ENCODE data around the gene NADK2.

NADK2 gene

DNA sequence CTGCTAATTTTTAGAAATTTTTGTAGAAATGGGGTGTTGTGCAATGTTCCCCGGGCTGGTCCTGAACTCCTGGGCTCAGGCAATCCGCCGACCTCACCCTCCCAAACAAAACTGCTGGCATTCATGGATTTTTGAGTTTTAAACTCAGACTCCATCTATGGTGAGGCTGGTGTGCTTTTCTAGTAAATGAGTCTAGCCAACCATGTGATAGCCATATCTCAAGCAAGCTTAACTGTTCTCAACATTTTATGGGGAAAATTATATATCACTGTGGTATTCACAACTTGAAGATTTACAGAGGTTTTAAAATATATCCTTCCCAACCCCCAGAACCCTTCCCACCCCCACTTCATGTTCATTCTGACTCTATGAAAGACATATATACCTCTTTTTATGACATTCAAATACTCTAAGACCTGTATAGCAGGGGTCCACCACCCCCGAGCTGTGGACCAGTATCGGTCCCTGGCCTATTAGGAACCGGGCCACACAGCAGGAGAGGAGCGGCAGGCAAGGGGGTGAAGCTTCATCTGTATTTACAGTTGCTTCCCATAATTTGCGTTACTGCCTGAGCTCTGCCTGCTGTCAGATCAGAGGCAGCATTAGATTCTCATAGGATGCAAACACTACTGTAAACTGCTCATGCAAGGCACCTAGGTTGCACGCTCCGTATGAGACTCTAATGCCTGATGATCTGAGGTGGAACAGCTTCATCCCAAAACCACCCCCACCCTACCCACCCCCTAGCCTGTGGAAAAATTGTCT lies 4.5 kb upstream of the NADK2 start:
- no peak overlapping the region for H3K4me3 ChIP-seq (replicated peaks in 1 of 2; ENCODE audit: low read depth in 2 of 2, low read length in 2 of 2)
- no peak for DNase-seq (ENCODE audit: low read depth in 2 of 2)
- TF ChIP-seq, protein P1, sequence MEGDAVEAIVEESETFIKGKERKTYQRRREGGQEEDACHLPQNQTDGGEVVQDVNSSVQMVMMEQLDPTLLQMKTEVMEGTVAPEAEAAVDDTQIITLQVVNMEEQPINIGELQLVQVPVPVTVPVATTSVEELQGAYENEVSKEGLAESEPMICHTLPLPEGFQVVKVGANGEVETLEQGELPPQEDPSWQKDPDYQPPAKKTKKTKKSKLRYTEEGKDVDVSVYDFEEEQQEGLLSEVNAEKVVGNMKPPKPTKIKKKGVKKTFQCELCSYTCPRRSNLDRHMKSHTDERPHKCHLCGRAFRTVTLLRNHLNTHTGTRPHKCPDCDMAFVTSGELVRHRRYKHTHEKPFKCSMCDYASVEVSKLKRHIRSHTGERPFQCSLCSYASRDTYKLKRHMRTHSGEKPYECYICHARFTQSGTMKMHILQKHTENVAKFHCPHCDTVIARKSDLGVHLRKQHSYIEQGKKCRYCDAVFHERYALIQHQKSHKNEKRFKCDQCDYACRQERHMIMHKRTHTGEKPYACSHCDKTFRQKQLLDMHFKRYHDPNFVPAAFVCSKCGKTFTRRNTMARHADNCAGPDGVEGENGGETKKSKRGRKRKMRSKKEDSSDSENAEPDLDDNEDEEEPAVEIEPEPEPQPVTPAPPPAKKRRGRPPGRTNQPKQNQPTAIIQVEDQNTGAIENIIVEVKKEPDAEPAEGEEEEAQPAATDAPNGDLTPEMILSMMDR (IDR thresholded peaks at IDR 0.05; ENCODE audit: low read depth, low read length) = no peak

DNA sequence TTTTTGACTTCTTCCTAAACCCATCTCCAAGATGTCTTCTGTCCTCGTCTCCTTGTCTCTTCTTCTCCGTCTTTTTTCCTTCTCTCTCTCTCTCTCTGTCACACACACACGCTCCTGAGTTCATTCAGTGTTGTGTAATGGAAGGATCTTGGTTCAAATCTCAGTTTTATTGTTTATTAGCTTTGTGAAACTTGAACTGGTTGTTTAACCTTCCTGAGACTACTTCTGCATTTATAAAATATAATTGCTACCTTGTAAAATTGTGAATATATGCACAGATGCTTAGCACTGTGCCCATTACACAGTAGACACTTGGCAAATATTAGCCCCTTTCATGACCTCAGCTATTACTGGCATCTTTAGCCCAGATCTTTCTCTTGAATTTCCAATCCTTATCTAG lies 2.4 kb upstream of the NADK2 start:
- no peak overlapping the region for H3K4me3 ChIP-seq (replicated peaks in 1 of 2; ENCODE audit: low read depth in 2 of 2, low read length in 2 of 2)
- TF ChIP-seq, protein P1 (IDR thresholded peaks at IDR 0.05; ENCODE audit: low read depth, low read length) = no peak
- no peak for DNase-seq (ENCODE audit: low read depth in 2 of 2)

DNA sequence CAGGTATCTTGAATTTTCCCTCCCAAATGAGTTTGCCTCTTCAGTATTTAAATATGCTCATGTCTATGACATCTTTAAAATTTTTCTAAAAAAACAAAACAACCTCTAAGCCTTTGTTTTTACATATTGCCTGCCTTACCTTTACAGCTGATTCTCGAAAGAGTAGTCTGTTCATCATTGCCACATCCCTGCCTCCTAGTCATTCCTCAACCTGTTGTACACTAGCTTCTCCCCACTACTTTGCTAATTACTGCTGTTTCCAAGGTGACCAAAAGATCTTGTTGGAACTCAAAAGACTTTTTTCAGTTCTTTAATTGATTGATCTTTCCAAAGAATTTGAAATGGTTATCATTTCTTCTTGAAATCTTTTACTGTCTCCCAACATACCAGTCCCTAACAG lies 1.9 kb upstream of the NADK2 start:
- DNase-seq (ENCODE audit: low read depth in 2 of 2) = no peak
- TF ChIP-seq, protein P1 (IDR thresholded peaks at IDR 0.05; ENCODE audit: low read depth, low read length) = no peak
- H3K4me3 ChIP-seq (replicated peaks in 1 of 2; ENCODE audit: low read depth in 2 of 2, low read length in 2 of 2) = no peak overlapping the region

DNA sequence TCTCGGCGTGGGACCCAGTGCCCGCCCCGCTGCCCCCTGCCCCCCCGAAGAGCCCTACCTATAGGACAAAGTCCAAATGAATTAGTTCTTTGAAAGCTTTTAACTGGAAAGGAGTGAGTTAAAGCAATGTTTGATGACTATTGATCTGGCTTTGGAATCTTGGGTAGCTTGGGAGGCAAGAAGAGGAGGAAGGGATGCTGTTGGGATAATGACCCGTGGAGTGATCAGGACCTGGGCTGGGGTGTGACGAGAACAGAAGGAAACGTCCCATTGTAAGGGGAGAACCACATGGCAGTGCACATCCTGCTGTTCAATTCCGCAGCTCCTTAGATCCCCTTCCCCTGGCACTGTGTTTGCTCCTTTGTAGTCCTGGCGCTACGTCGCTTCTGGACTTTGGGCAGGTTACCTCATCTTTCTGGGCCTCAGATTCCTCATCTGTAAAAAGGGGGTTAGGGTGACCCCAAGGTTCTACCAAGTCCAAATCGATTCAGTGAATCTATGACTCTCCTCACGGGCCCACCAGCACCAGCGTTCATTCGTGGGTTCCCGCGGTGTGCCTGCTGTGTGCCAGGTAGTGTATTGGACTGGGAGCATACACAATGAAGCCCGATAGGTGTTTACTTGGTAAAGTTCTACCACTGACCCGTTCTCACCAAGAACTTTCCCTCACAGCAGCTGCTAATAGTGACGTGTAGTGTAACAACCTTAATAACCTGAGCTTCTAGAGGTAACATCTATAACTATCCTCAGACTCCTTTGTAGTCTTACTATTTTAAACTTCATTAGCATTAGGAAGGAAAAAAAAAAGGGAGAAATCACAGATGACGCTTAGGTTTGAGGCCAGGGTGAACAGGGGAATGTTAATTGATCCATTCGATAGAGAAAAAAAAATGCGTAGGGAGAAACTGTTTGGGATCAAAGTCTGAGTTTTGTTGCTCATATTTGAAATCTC lies 1.1 kb upstream of the NADK2 start:
- peak overlapping the region; percentile 62 to 83 for H3K4me3 ChIP-seq (replicated peaks in 1 of 2; ENCODE audit: low read depth in 2 of 2, low read length in 2 of 2)
- no peak for DNase-seq (ENCODE audit: low read depth in 2 of 2)
- TF ChIP-seq, protein P1 (IDR thresholded peaks at IDR 0.05; ENCODE audit: low read depth, low read length) = no peak

DNA sequence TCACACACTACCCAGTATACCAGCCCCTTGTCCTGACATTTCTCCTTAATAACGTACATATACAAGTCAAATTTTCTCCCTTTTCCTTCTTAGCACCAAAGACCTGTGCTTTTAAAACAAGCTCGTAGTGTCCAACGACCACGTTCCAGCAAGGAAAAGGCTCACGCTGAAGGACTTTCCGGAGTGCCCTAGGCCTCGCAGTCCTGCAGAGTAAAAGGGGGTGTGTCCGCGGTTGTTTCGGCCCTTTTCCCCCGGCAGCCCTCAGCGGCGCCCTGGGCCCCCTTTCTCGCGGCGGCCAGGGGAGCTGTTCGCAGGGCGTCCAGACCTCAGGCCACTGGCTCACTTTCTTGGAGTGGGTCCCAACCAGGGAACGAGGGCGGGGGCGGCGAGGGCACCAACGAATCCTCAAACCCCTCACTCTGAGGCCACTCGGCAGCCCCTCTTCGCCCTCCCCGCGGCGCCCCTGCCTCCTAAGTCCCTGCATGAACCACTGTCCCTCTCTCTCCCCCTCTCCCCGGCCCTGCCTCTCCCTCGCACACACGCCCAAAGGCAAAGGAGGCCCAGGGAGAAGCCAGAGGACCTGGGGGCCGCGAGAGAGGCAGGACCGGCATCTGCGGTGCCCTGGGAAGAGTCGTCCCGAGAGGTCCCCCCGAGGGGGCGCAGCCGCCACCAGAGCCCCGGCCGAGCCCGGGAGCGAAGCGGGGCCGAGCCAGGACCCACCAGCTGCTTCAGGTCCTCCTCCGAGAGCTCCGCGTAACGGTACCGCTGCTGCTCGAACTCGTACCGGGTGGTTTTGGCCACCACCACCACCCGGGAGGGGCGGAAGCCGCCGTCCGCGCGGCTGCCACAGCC lies 720 bp downstream of the NADK2 start:
- peak; percentile 67 to 72 for DNase-seq (ENCODE audit: low read depth in 2 of 2)
- TF ChIP-seq, protein P1 (IDR thresholded peaks at IDR 0.05; ENCODE audit: low read depth, low read length) = peak; percentile 0
- peak overlapping the region; percentile 83 to 89 for H3K4me3 ChIP-seq (replicated peaks in 1 of 2; ENCODE audit: low read depth in 2 of 2, low read length in 2 of 2)
